Smooth muscle cell (in vitro differentiated cells): ENCODE measurements around the gene HAL. TPM values are rescaled to one million over a fixed set of nuclear protein-coding genes. Genes with fewer than 3 reads are reported as not detected.

ENCODE experiments used
- DNase-seq: peaks from one replicate; lab custom pipeline; 2025; ENCODE audit not compliant: unreplicated experiment; lab: John Stamatoyannopoulos, UW
- H2AFZ ChIP-seq: fragments of 200-600 bp; sonication (generic); 2 replicates; pipeline ENCODE4 v1.6.0; 2016; ENCODE audit warnings: antibody characterized with exemption, low read depth, mild to moderate bottlenecking
- H3F3A ChIP-seq: fragments of 200-600 bp; sonication (generic); 2 replicates; pipeline ENCODE4 v1.6.0; 2017; ENCODE audit warnings: antibody characterized with exemption, low read depth
- H3K27ac ChIP-seq: fragments of 200-600 bp; sonication (generic); 2 replicates; pipeline ENCODE4 v1.5.1; 2016; ENCODE audit warnings: low read depth, mild to moderate bottlenecking
- H3K27me3 ChIP-seq: fragments of 200-600 bp; sonication (generic); 2 replicates; pipeline ENCODE4 v1.6.1; 2016; ENCODE audit warnings: low read depth, mild to moderate bottlenecking
- H3K36me3 ChIP-seq: fragments of 200-600 bp; sonication (generic); 2 replicates; pipeline ENCODE4 v1.5.1; 2016; ENCODE audit warnings: low read depth
- H3K4me1 ChIP-seq: fragments of 200-600 bp; sonication (generic); 2 replicates; pipeline ENCODE4 v1.5.1; 2016; ENCODE audit warnings: low read depth
- H3K4me2 ChIP-seq: fragments of 200-600 bp; sonication (generic); 2 replicates; pipeline ENCODE4 v1.6.0; 2016; ENCODE audit warnings: mild to moderate bottlenecking
- H3K4me3 ChIP-seq: fragments of 200-600 bp; sonication (generic); 2 replicates; pipeline ENCODE4 v1.5.1; 2016; ENCODE audit warnings: mild to moderate bottlenecking
- H3K79me2 ChIP-seq: fragments of 200-600 bp; sonication (generic); 2 replicates; pipeline ENCODE4 v1.6.0; 2016; ENCODE audit warnings: low read depth, mild to moderate bottlenecking
- H3K9ac ChIP-seq: fragments of 200-600 bp; sonication (generic); 2 replicates; pipeline ENCODE4 v1.6.0; 2016; ENCODE audit warnings: low read depth
- H3K9me3 ChIP-seq: fragments of 200-600 bp; sonication (generic); replicated peaks from 2 replicates; pipeline ENCODE4 v1.5.1; 2016; ENCODE audit warnings: low read depth
- H4K20me1 ChIP-seq: fragments of 200-600 bp; sonication (generic); 2 replicates; pipeline ENCODE4 v1.6.0; 2016; ENCODE audit warnings: low read depth
- CTCF ChIP-seq: fragments of 200-600 bp; sonication (generic); IDR thresholded peaks from 2 replicates; pipeline ENCODE4 v1.5.1; 2017; ENCODE audit warnings: borderline replicate concordance, mild to moderate bottlenecking, antibody characterized with exemption; ENCODE audit not compliant: insufficient read depth, poor library complexity, severe bottlenecking
- WGBS: methylation state at CpG from one replicate; pipeline ENCODE4 v1.1.7; 2016; ENCODE audit warnings: low lambda C conversion rate; 5-methylcytosine and 5-hydroxymethylcytosine counted together
- polyA plus RNA-seq: library from polyadenylated mRNA; unstranded; fragments of >200 nt; fragmentation: Nextera tagmentation; extraction: Ambion mirVana; gene quantifications from 2 replicates; pipeline ENCODE4 v1.2.1, GENCODE V29; 2016
- total RNA-seq: library from RNA; depleted of rRNA; stranded (reverse); fragments of >200 nt; gene quantifications from 2 replicates; pipeline ENCODE4 v1.2.3, GENCODE V29; 2014

Gene HAL
- total and polyA plus RNA-seq, 2 experiments from 2014 or later = 0.31 TPM; not detected in 1

- 73% methylated on average over 10 of the region's 10 CpGs for WGBS
- Histone ChIP-seq H3K79me2 (no peaks in the 10 kb centered on the region), H3K4me2 (peak overlapping the region; percentile 35), H4K20me1 (no peaks in the 10 kb centered on the region), H3K27ac (no peak overlapping the region), H2AFZ (no peak overlapping the region), H3K4me1 (no peaks in the 10 kb centered on the region), H3K4me3 (no peak overlapping the region), H3F3A (no peaks in the 10 kb centered on the region), H3K9ac (no peak overlapping the region), H3K36me3 (no peaks in the 10 kb centered on the region), H3K27me3 (no peaks in the 10 kb centered on the region), H3K9me3 (no peaks in the 10 kb centered on the region)
- DNase-seq = no peak
- TF ChIP-seq CTCF = no peak
These were observed 48.1 kb upstream of the HAL start for GRCh38 chr12:96044017-96044942.

- no peak overlapping the region for H3K27ac ChIP-seq
- H3K4me1 ChIP-seq = no peaks in the 10 kb centered on the region
- no peaks in the 10 kb centered on the region for H3F3A ChIP-seq
- H2AFZ ChIP-seq = no peak overlapping the region
- no peak overlapping the region for H3K4me2 ChIP-seq
- DNase-seq = no peak
- no peaks in the 10 kb centered on the region for H3K27me3 ChIP-seq
- H3K79me2 ChIP-seq = no peaks in the 10 kb centered on the region
- H3K4me3 ChIP-seq = no peak overlapping the region
- TF ChIP-seq CTCF = no peak
- no peaks in the 10 kb centered on the region for H3K9me3 ChIP-seq
- no peak overlapping the region for H3K9ac ChIP-seq
- H3K36me3 ChIP-seq = no peaks in the 10 kb centered on the region
- H4K20me1 ChIP-seq = no peaks in the 10 kb centered on the region
- WGBS = 90% methylated on average over 1 of the region's 1 CpG
These were observed 45.0 kb upstream of the HAL start for GRCh38 chr12:96041181-96041580.

GRCh38 chr12:96040305-96041133 is 44.4 kb upstream of the HAL start:
- Histone ChIP-seq H3K9ac (no peak overlapping the region), H3F3A (no peaks in the 10 kb centered on the region), H4K20me1 (no peaks in the 10 kb centered on the region), H3K36me3 (no peaks in the 10 kb centered on the region), H3K27ac (no peak overlapping the region), H3K27me3 (no peaks in the 10 kb centered on the region), H3K4me3 (no peak overlapping the region), H3K4me2 (no peak overlapping the region), H3K79me2 (no peaks in the 10 kb centered on the region), H3K9me3 (no peaks in the 10 kb centered on the region), H2AFZ (no peak overlapping the region), H3K4me1 (no peaks in the 10 kb centered on the region)
- no peak for TF ChIP-seq CTCF
- WGBS = 42% methylated on average over 3 of the region's 3 CpGs
- no peak for DNase-seq
